ENCODE results near the gene PAFAH1B2. TPM values are rescaled to one million over a fixed set of nuclear protein-coding genes. Genes with fewer than 3 reads are reported as not detected.
"Not testable (repeated sequence)": the region's sequence is repeated elsewhere in the genome, so short reads cannot be mapped to it uniquely, and the experiment has no call there.

The PAFAH1B2 gene
- total and polyA plus RNA-seq, 2 experiments from 2014 or later: 87.5 to 148 TPM

- H3K9me2 ChIP-seq (ENCODE audit: insufficient read depth): not testable (repeated sequence)
Observed at GRCh38 chr11:117183178-117183577, 39.1 kb downstream of the PAFAH1B2 start.

GRCh38 chr11:117183724-117184349 lies 39.8 kb downstream of the PAFAH1B2 start:
- Mint-ChIP-seq H3K9me3 (no peaks in the 10 kb centered on the region), H3K36me3 (ENCODE audit: low read depth) (peaks cover 2% of the 10 kb centered on the region; the same call in 2 of the 3 replicates), H3K27me3 (ENCODE audit: insufficient read depth, low read depth, poor library complexity) (peaks cover 20% of the 10 kb centered on the region), H3K4me1 (peaks cover 20% of the 10 kb centered on the region), H3K4me3 (no peak overlapping the region), H3K27ac (no peak overlapping the region)
- no peak overlapping the region for H2AFZ ChIP-seq
- H4K20me1 ChIP-seq (replicated peaks; ENCODE audit: insufficient read depth): no peaks in the 10 kb centered on the region
- peaks cover 5% of the 10 kb centered on the region; the same call in 1 of the 2 replicates for H3K79me2 ChIP-seq (replicated peaks; ENCODE audit: insufficient read depth)
- DNase-seq (ENCODE audit: low spot score): no peak
- H3K27me3 ChIP-seq (ENCODE audit: insufficient read depth): no peaks in the 10 kb centered on the region
- ATAC-seq: no peak
- H3K4me1 ChIP-seq (ENCODE audit: insufficient read depth): peaks cover 18% of the 10 kb centered on the region
- no peaks in the 10 kb centered on the region for H3K9me2 ChIP-seq (ENCODE audit: insufficient read depth)
- peaks cover 12% of the 10 kb centered on the region; the same call in 1 of the 2 replicates for H3F3A ChIP-seq (replicated peaks; ENCODE audit: low read depth)
- no peaks in the 10 kb centered on the region for H3K36me3 ChIP-seq (ENCODE audit: insufficient read depth)
- H3K27ac ChIP-seq (ENCODE audit: low read depth): no peak overlapping the region
- H3K4me2 ChIP-seq: no peak overlapping the region
- H3K4me3 ChIP-seq: no peak overlapping the region
- TF ChIP-seq ZNF462 (CRISPR knock-in tag; IDR thresholded peaks at IDR 0.05) (no peak), NANOG (IDR thresholded peaks at IDR 0.05; ENCODE audit: borderline replicate concordance) (no peak), ZNF114 (CRISPR knock-in tag; IDR thresholded peaks at IDR 0.05) (no peak), ETS1 (IDR thresholded peaks at IDR 0.05) (no peak), EZH2phosphoT487 (IDR thresholded peaks at IDR 0.05; ENCODE audit: unreplicated experiment) (no peak), CTCF (conservative IDR thresholded peaks at IDR 0.05; ENCODE audit: low read depth in 2 of 2) (no peak), POLR2AphosphoS5 (IDR thresholded peaks at IDR 0.05; ENCODE audit: low read depth) (no peak), JUNB (IDR thresholded peaks at IDR 0.05; ENCODE audit: unreplicated experiment) (no peak), ZNF331 (CRISPR knock-in tag; IDR thresholded peaks at IDR 0.05; ENCODE audit: low read depth) (no peak), EZH2 (IDR thresholded peaks at IDR 0.05; ENCODE audit: low read depth, unreplicated experiment) (no peak)

More at GRCh38 chr11:117183178-117183577, 39.1 kb downstream of the PAFAH1B2 start:
- not testable (repeated sequence) for DNase-seq (ENCODE audit: low spot score); H3K27ac Mint-ChIP-seq; H3K4me3 Mint-ChIP-seq; H2AFZ ChIP-seq; H3K27ac ChIP-seq (ENCODE audit: low read depth); H3K4me2 ChIP-seq; H3K36me3 ChIP-seq (ENCODE audit: insufficient read depth); H3K9me3 Mint-ChIP-seq; H3K27me3 ChIP-seq (ENCODE audit: insufficient read depth); H3K79me2 ChIP-seq (replicated peaks; ENCODE audit: insufficient read depth); H3K36me3 Mint-ChIP-seq (ENCODE audit: low read depth); H4K20me1 ChIP-seq (replicated peaks; ENCODE audit: insufficient read depth); H3K4me3 ChIP-seq; ATAC-seq
- Histone ChIP-seq H3K4me1 (ENCODE audit: insufficient read depth) (peaks cover 18% of the 10 kb centered on the region), H3F3A (replicated peaks; ENCODE audit: low read depth) (peaks cover 14% of the 10 kb centered on the region; the same call in 1 of the 2 replicates)
- Mint-ChIP-seq H3K4me1 (peaks cover 20% of the 10 kb centered on the region), H3K27me3 (ENCODE audit: insufficient read depth, low read depth, poor library complexity) (peaks cover 20% of the 10 kb centered on the region)

Measured in GM23338 (cell line).